SKM-1 (cell line): ENCODE data around the gene MFN1.

Experiments
- DNase-seq: peaks from one replicate; lab custom pipeline; 2025; ENCODE audit not compliant: unreplicated experiment; lab: John Stamatoyannopoulos, UW

MFN1 gene

DNA sequence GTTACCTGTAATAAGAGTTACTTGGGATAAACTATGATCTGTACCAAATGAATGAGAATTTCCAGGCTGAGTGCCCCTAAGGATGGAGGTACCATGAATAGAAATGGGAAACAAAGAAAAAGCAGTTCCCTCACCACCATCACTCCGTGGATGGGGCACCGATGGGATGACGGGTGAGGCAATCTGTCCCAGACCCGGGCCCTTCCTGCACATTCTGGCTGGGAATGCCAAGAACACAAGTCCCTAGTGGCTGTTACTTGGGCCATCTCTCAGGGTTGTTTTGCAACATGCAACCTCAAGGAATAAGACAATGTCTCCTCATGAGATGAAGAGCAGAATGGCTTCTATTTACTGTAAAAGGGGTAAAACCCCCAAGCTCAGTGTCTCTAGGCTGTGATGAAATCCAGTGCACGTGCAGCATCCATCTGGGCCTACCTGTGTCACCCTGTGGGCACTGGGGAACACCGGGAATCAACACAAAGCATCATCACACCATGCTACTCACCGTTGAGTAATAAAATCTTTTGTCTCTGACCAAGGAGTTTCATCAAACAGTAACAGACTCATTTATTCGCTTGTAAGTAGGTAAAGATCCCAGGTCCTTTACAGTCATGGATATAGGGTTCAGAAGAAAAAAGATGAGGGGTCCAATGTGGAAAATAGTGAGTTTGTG, 81.5 kb downstream of the MFN1 start:
- no peak for DNase-seq

DNA sequence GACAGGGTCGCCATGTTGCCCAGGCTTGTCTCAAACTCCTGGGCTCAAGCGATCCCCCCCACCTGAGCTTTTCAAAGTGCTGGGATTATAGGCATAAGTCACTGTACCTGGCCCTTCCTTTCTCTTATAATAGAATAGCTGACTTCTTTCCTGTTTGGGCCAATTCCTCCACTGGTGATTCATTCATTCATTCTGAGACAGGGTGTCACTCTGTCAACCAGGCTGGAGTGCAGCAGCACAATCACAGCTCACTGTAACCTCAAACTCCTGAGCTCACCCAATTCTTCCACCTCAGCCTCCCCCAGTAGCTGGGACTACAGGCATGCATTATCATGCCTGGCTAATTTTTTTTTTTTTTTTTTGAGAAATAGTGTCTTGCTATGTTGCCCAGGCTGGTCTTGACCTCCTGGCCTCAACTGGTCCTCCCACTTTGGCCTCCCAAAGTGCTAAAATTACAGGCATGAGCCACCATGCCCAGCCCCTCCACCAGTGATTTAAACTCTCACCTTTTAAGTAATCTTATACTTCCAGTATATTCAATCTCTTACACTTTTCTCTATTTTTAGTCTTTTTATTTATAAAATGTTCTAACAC, 82.9 kb downstream of the MFN1 start:
- DNase-seq: no peak

DNA sequence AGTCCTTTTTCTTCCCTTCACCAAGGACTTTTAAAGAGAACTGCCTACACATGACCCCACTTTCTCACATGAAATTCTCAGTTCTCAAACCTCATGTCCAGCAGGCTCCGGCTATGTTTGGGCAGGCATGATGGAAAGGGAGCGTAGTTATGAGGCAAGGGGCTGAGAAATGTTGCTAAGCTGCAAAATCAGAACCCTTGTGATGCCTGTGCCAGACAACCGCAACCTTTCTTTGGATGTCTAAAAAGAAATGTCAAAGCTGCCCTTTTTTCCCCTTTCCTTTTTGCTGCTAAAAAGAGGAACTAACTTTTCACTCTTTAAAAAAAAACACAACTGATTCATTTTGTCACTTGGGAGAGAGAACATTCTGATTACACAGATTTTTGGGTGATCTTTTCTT, 84.5 kb downstream of the MFN1 start:
- DNase-seq: peak; percentile 60

DNA sequence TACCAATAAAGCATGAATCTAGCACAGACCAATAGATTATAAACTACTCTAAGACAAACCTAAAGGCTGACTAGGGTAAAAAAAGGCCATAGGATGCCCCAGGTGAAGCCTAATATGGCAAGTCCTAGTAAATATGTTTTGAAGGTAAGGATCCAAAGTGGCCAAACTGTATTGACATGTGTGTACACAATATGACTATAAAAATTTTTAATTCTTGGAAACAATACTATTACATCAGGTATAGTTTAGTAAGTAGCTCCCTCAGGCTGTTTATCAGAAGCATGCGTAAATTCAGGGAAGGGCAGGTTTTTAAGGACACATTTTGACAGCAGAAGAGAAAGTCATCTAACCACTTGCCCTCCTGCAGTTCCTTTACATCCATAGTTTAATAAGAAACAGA, 84.9 kb downstream of the MFN1 start:
- DNase-seq: no peak

DNA sequence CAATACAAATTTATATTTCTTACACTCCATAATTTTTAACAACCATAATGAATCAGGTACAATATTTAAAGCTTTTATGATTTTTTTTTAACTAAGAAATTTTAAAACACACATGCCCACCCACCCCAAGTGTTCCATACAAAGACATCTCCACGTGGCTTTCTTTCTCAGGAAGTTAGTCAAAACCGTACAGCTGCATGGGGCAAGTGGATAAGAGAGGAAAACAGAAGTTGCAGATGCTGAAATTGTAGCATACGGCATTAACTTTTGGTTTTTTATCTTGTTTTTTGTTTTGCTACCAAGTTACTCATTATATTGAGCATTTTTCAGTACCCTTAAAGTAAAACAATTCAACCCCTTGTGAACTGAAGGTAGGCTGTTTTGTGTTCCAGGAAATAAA, 89.0 kb downstream of the MFN1 start:
- DNase-seq: no peak

DNA sequence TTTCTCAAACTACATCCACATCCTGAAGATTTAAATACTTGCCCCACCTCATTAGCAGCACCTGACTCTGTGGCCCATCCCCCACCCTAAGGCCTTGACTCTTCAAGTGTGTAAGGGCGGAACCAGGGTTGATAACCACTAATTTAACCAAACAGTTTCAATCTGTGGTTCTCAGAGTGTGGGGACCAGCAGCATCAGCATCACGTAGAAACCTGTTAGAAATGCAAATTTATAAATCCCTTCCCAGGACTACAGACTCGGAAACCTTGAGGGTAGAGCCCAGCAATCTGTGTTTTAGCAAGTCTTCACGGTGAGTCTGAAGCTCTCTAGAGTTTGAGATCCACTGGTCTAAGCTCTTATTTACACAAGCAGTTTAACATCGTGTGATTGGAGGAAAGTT, 91.3 kb downstream of the MFN1 start:
- no peak for DNase-seq
